ENCODE measurements around the gene C1QTNF12.

- TF ChIP-seq CTCF (IDR thresholded peaks at IDR 0.05): no peak
- no peak for TF ChIP-seq POLR2A (IDR thresholded peaks at IDR 0.05)
Observed at GRCh38 chr1:1267488-1268283, 21.2 kb upstream of the C1QTNF12 start.
